HG03558 (cell line): ENCODE results near the gene KCND3.

Source experiments
- ATAC-seq: cut with Tn5 transposase; IDR thresholded peaks from one replicate; pipeline ENCODE4 v1.9.1; 2021; ENCODE audit warnings: moderate number of reproducible peaks; ENCODE audit not compliant: unreplicated experiment; ENCODE audit errors: extremely low read depth

The KCND3 gene

DNA sequence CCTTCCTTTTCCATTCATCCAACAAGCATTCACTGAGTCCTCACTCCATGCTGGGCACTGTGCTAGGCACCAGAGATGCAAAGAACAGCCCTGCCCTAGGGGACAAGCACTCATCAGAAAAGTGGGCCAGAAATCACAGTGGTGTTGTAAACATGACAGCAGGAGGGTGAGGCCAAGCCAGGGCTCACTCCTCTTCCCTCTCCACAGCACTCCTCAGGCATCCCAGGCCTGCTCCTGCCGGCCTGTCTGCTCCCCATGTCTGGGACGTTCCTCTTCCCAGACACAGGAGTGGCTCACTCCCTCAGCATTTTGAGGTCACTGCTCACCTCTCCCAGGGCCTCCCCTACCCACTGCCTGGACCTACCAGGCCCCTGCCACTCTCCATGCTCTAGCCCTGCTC lies 61.8 kb downstream of the KCND3 start:
- no peak for ATAC-seq

DNA sequence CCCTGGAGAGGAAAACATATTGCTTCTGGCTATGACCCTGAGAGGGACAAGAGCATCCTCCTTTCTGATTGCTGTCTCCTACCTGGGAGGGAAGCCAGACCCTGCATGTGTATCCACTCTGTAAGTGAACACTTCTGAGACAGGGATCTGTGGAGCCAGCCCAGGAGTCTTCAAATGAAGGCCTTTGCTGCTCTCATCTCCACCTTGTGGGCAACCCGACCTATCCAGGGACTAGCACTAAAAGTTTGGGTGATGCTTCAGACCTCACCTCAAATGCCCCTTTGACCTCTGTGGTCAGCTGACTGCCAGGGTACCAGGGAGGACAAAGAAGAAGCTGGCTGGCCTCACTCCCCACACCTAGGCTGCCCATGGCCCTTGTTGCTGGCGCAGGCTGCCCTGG lies 64.7 kb downstream of the KCND3 start:
- ATAC-seq: no peak

DNA sequence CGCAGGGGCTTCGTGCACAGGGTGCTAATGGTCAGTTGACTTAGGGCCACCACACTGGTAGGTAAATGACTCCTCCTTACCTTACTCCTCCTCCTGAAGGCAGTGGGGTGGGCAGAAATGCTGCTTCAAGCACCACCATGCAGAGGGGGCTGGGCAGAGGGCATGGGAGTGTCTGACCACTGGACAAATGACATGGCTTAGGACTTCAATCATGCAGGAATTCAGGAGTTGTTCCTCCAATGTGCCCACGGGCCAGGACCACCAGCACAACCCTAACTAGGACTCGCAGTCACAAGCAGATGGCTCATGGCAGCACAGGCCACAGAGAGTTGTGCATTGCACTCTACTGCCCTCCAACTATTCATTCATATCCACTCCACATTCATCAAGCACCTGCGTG lies 65.7 kb downstream of the KCND3 start:
- ATAC-seq: no peak

DNA sequence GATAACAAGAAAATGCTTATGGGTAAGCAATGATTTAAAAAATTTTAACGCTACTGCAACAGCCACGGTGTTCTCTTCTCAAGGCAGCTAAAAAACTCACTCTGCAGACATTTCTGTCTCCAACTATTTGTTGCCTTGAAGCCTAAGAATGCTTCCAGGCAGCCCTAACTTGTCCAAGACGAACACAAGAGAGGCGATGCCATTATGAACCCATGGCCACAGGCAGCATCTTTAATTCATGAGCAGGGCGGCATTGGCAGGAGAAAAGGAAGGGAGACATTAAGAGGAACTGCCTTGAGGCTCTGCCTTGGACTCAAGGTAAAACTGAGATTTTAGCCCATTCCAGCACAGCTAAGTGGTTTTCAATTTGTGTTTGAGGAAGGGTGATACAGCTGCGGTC lies 67.5 kb downstream of the KCND3 start:
- ATAC-seq: no peak

DNA sequence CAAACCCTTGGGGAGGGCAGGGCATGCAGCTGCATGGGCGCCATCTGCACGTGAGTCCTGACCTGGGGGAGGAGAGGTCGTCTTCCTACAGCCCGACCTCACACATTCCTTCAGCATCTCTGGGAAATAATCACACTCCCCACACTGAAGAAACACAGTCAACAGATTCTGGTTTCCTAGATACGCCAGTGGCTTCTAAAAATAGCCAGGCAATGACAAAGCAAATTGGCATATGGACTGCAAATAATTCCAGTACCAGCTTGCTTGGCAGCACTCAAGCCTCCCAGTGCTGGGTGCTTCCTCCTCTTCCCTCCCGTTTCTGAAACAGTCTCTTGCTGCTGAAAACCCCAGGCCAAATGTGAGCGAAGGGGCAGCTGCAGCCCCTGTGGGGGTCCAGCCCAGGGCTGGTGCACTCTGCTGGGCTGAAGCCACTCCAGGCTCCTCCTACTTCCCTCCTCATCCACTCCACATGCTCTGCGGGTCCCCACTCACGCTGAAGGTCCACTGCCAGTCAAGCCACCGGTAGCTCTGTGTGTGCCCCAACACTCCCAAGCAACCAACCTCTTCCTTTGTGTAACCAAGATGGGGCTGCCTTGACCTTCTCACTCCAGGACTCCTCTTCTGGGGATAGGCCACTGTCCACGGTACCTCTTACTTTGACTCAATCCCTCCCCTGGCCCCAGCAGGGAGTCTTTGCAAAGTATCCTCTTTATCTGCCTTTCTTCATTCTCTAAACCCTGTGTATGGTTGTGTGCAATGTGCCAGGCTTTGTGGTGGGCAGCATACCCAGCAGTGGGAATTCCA lies 69.0 kb downstream of the KCND3 start:
- ATAC-seq: no peak

GRCh38 chr1:111911776-111912515 lies 77.5 kb downstream of the KCND3 start:
- no peak for ATAC-seq

DNA sequence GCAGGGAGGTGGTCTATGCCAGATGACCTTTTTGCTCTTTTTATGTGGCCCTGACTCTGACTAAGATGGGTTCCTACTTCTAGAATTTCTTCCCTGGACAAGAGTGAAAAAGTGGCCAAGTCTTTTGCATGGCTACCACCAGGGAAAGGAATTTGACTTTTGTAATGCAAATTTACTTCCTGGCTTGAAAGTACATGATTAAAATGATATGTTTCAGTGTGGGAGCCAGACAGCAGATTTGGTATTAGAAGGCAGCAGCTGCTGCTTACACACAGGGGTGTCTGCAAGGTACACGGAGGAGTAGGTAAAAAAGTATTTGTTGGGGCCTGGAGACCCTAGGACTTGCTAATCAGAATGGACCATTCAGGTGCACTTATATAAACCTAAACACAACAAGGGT lies 78.4 kb downstream of the KCND3 start:
- ATAC-seq: no peak

DNA sequence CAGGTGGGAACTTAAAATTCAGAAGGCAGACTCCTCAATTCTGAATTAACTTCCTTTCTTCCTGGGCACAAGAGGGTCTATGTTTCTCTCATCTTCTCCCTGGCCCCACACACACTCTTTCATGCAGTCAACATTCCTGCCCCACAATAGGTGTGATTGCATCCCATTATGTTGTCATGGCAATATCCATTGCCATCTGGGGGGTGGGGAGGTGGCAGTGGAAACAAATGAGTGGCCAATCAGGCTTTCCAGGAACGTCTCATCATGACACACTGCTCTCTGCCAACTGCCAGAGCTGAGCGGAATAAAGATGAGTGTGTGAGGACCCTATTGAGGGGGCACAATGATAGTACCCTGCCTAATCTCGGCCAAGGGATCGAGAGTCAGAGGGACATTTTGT lies 80.4 kb downstream of the KCND3 start:
- no peak for ATAC-seq

DNA sequence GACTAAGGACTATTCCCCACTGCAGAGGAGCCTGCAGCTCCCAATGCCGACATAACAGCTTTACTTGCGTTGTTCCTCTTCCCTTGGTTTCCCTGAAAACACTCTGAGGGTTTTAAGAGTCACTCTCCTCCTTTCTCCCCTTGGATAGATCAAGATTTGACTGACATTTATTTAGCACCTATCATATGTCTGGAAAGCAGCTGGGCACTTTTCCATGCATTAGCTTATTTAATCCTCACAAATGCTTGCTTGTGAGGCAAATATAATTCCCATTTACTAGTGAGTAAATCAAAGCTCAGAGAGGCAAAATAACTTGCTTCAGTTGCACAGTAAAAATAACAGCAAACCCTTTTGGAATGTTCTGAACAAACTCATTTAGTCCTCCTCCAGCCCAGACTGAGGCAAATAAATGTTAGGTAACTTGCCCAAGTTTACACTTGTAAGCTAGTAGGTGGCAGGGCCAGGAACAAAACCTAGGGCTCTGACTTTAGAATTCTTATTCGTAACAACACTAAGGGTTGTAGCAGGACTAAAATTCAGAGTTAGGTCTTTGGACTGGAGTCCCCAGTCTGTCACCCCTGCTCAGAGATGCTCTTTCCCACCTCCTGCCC lies 81.4 kb downstream of the KCND3 start:
- ATAC-seq: no peak

DNA sequence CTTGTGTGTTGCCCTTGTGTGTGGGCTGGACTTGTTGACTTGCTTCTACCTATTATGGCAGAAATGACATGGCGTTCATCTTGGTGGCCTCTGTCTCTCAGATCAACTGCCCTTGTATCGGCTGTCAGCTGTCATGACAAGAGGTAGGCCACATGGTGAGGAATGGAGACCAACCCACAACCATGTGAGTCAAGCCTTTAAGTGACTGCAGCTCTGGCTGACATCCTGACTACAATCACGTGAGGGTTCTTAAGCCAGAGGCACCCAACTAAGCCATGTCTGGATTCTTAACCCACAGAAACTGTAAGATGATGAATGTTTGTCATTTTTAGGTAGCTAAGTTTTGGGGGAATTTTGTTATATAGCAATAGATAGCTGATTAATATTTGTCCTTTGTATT lies 82.1 kb downstream of the KCND3 start:
- ATAC-seq: no peak

GRCh38 chr1:111906816-111907215 lies 82.7 kb downstream of the KCND3 start:
- no peak for ATAC-seq

GRCh38 chr1:111906111-111906510 lies 83.4 kb downstream of the KCND3 start:
- no peak for ATAC-seq

- ATAC-seq: no peak
Observed at GRCh38 chr1:111904478-111905218, 84.8 kb downstream of the KCND3 start.

- ATAC-seq: no peak
Observed at GRCh38 chr1:111903871-111904449, 85.5 kb downstream of the KCND3 start.

DNA sequence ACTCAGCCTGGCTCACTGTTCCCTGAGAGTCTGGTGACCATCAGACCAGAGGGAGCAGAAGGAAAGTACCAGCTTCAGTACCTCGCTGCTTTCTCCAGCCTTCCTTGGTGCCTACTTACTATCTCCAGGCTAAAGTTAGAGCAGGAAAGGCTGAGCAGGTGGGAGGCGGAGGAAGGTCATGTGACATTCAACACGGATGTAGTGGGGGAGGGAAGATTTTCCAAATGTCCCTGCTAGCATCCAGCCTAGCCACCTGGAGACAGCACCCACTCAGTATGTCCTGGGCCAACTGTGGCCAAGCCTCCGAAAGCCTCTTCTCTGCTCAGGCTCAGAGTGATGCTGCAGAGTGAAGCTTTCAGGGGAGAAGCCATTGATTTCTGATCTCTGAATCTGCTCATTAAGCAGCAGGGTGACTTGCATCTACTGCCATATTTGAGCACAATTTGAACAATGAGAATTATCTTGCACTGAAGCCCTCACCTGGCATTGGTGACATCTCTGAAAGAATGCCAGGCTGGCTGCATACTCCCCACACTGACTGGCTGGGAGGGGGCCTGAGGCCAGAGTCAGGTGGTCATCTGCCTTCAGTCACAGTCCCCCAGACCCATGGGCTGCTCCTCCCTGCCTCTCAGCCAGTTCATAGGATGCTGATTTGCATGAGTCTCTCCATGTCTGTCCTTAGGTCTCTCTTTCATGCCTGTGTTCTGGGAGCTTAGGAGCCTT lies 86.2 kb downstream of the KCND3 start:
- ATAC-seq: no peak

- no peak for ATAC-seq
Observed at GRCh38 chr1:111895469-111895868, 94.0 kb downstream of the KCND3 start.

DNA sequence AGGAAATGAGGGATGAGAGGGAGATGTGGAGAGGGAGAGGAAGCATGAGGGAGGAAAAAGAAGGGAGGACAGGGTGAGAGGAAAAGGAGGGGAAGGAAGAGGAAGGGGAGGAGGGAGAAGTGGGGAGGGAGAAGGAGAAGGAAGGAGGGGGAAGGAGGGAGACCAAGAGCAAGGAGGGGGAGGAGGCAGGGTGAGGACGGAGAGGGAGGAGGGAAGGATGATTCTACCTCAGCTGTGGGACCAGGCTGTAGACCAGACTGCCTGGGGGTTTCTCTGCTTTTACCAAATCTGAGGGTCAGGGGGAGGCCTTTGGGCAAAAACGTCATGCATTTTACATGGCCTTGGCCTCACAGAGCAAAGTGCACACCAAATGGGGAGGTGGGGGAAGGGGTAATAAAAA lies 94.5 kb downstream of the KCND3 start:
- no peak for ATAC-seq

- no peak for ATAC-seq
Observed at GRCh38 chr1:111894497-111894896, 95.0 kb downstream of the KCND3 start.

- ATAC-seq: no peak
Observed at GRCh38 chr1:111891566-111891965, 97.9 kb downstream of the KCND3 start.
